GM12878 (cell line): ENCODE results near the gene PPP1R12B. TPM values are rescaled to one million over a fixed set of nuclear protein-coding genes. Genes with fewer than 3 reads are reported as not detected.

ENCODE experiments used
- BCLAF1 ChIP-seq: fragments of 450-650 bp; IDR thresholded peaks from 2 replicates; pipeline ENCODE4 v1.6.1; 2017; ENCODE audit warnings: antibody characterized with exemption, mild to moderate bottlenecking, moderate library complexity
- E2F8 ChIP-seq: fragments of 450-650 bp; IDR thresholded peaks from 2 replicates; pipeline ENCODE4 v1.6.1; 2018; ENCODE audit warnings: mild to moderate bottlenecking, low read depth, moderate library complexity; ENCODE audit not compliant: partially characterized antibody
- EED ChIP-seq: sonication (generic); IDR thresholded peaks from 2 replicates; pipeline ENCODE4 v1.6.1; 2016; ENCODE audit warnings: antibody characterized with exemption, low read depth
- EP300 ChIP-seq, 2 experiments: fragments of 150-350 bp in 1 of 2; IDR thresholded peaks; 2 replicates each; pipeline ENCODE4 v1.6.1; 2011 to 2012; ENCODE audit warnings: low read depth in 2 of 2, low read length in 2 of 2, borderline replicate concordance in 1 of 2, improper control_type of control experiment in 1 of 2, inconsistent platforms in 1 of 2; ENCODE audit not compliant: control insufficient read depth in 1 of 2
- FOXK2 ChIP-seq: fragments of 450-650 bp; IDR thresholded peaks from 2 replicates; pipeline ENCODE4 v1.6.1; 2017; ENCODE audit warnings: mild to moderate bottlenecking, moderate library complexity
- FOXM1 ChIP-seq: IDR thresholded peaks from 2 replicates; pipeline ENCODE4 v1.6.1; 2012; ENCODE audit warnings: low read depth, mild to moderate bottlenecking, inconsistent platforms, low read length, moderate library complexity
- IKZF2 ChIP-seq, 2 experiments: fragments of 450-650 bp; IDR thresholded peaks; 2 replicates each; pipeline ENCODE4 v1.6.1; 2017; ENCODE audit warnings: mild to moderate bottlenecking in 2 of 2, moderate library complexity in 2 of 2
- POLR2AphosphoS5 ChIP-seq: IDR thresholded peaks from 2 replicates; pipeline ENCODE4 v1.6.1; 2011; ENCODE audit warnings: mild to moderate bottlenecking, low read length, inconsistent platforms
- PRDM15 ChIP-seq: fragments of 450-650 bp; formaldehyde crosslinking; IDR thresholded peaks from 2 replicates; pipeline ENCODE4 v1.4.0; 2020; ENCODE audit warnings: mild to moderate bottlenecking, moderate library complexity
- SREBF2 ChIP-seq: IDR thresholded peaks from 2 replicates; pipeline ENCODE4 v1.6.1; 2012; ENCODE audit warnings: mild to moderate bottlenecking, low read length
- SUZ12 ChIP-seq: fragments of 200-600 bp; sonication (generic); IDR thresholded peaks from one replicate; pipeline ENCODE4 v1.6.1; 2018; ENCODE audit warnings: antibody characterized with exemption, mild to moderate bottlenecking; ENCODE audit not compliant: unreplicated experiment
- TARDBP ChIP-seq: IDR thresholded peaks from 2 replicates; pipeline ENCODE4 v1.6.1; 2016; ENCODE audit warnings: borderline replicate concordance
- TCF7 ChIP-seq: IDR thresholded peaks from 2 replicates; pipeline ENCODE4 v1.6.1; 2014; ENCODE audit warnings: antibody characterized with exemption, borderline replicate concordance
- YY1 ChIP-seq: IDR thresholded peaks from 2 replicates; pipeline ENCODE4 v1.6.1; 2011; ENCODE audit warnings: low read depth, mild to moderate bottlenecking, low read length
- ZBTB4 ChIP-seq: fragments of 450-650 bp; formaldehyde crosslinking; IDR thresholded peaks from 2 replicates; pipeline ENCODE4 v1.4.0; 2022; ENCODE audit warnings: mild to moderate bottlenecking, moderate library complexity
- ZNF622 ChIP-seq: fragments of 450-650 bp; IDR thresholded peaks from 2 replicates; pipeline ENCODE4 v1.6.1; 2017; ENCODE audit warnings: mild to moderate bottlenecking, inconsistent platforms
- polyA plus RNA-seq, 11 experiments: library from polyadenylated mRNA; depleted of rRNA in 4 of 11; unstranded in 6 of 11; stranded (reverse) in 5 of 11; fragments of >200 nt; fragmentation: Nextera tagmentation in 4 of 11; fragmentation: Illumina TruSeq in 1 of 11; extraction: Ambion mirVana in 4 of 11; extraction: Trizol in 1 of 11; gene quantifications; 1 replicate in 1 of 11; 2 replicates in 10 of 11; pipeline versions ENCODE4 v1.2.1 to v1.2.3, GENCODE V29; 2011 to 2016; ENCODE audit warnings: inconsistent platforms in 2 of 11, missing spikeins in 2 of 11, low read depth in 1 of 11
- total RNA-seq, 4 experiments: library from RNA; depleted of rRNA in 3 of 4; stranded (reverse); fragments of >200 nt in 3 of 4; fragmentation: Illumina TruSeq in 1 of 4; extraction: Trizol in 1 of 4; gene quantifications; 2 replicates each; pipeline versions ENCODE4 v1.2.1 to v1.2.3, GENCODE V29; 2013 to 2021

The PPP1R12B gene
- total and polyA plus RNA-seq, 10 of the 15 experiments (the other 5 are each of a cell fraction or from before 2014, with no cell fraction given), result 0.29 to 9.4 (median 4.7) TPM

- no peak for TF ChIP-seq E2F8
- peak; percentile 62 to 75; a peak in 3 of 4 replicates for TF ChIP-seq EP300 (IDR thresholded peaks at IDR 0.05; ENCODE audit: borderline replicate concordance in 1 of 2, control insufficient read depth in 1 of 2, low read depth in 2 of 2, low read length in 2 of 2)
- TF ChIP-seq TCF7, result no peak
- TF ChIP-seq EED, result peak; percentile 99
- no peak for TF ChIP-seq SREBF2
- TF ChIP-seq TARDBP, result no peak
- no peak for TF ChIP-seq BCLAF1
- TF ChIP-seq ZNF622, result no peak
- TF ChIP-seq IKZF2 (IDR thresholded peaks at IDR 0.05), result peak; percentile 99
- TF ChIP-seq FOXK2, result no peak
- TF ChIP-seq SUZ12, result no peak
- no peak for TF ChIP-seq YY1
- TF ChIP-seq PRDM15, result no peak
- no peak for TF ChIP-seq ZBTB4
- TF ChIP-seq FOXM1, result peak; percentile 88
- TF ChIP-seq POLR2AphosphoS5, result no peak
Observed at GRCh38 chr1:202615501-202616354, 267.2 kb downstream of the PPP1R12B start (continued).
